B cell (primary cell): ENCODE results near the gene ADAMTSL1. TPM values are rescaled to one million over a fixed set of nuclear protein-coding genes. Genes with fewer than 3 reads are reported as not detected.

Source experiments
- ATAC-seq: fragments of 200-7000 bp; cut with Tn5 transposase; one replicate; pipeline ENCODE4 v1.10.0; 2021; ENCODE audit warnings: low read depth, mild to moderate bottlenecking, moderate number of reproducible peaks, moderate library complexity
- CTCF ChIA-PET: fragments of 350-600 bp; sonication (Branson Sonifier 250); formaldehyde crosslinking; loops from one replicate; lab custom pipeline; 2021; ENCODE audit warnings: antibody characterized with exemption, inconsistent platforms; lab: Charles Lee
- POLR2A ChIA-PET: fragments of 350-600 bp; sonication (Branson Sonifier 250); formaldehyde crosslinking; loops from one replicate; lab custom pipeline; 2021; ENCODE audit warnings: antibody characterized with exemption; lab: Charles Lee
- DNase-seq: peaks from one replicate; pipeline ENCODE4 v3.0.0; 2013
- H2AFZ ChIP-seq: 2 replicates; pipeline ENCODE4 v1.6.1; 2012; ENCODE audit warnings: mild to moderate bottlenecking, low read depth, low read length; ENCODE audit not compliant: insufficient read depth, poor library complexity, severe bottlenecking
- H3K27ac ChIP-seq, 2 donors: 1 replicate in 1 of 2; 2 replicates in 1 of 2; pipeline ENCODE4 v1.5.1; 2012 to 2013; ENCODE audit warnings: low read length in 2 of 2, mild to moderate bottlenecking in 2 of 2, moderate library complexity in 1 of 2
- H3K27me3 ChIP-seq, 4 experiments: fragments of 200-600 bp in 1 of 4; sonication (generic) in 1 of 4; replicated peaks in 1 of 4; 1 replicate in 2 of 4; 2 replicates in 2 of 4; pipeline versions ENCODE4 v1.6.1 to v1.7.0; 2013 to 2016; ENCODE audit warnings: low read length in 3 of 4, mild to moderate bottlenecking in 2 of 4, mixed read lengths in 1 of 4, moderate library complexity in 1 of 4; ENCODE audit not compliant: insufficient read depth in 4 of 4, control insufficient read depth in 3 of 4; ENCODE audit errors: control extremely low read depth in 1 of 4
- H3K36me3 ChIP-seq, 2 experiments: replicated peaks in 1 of 2; 1 replicate in 1 of 2; 2 replicates in 1 of 2; pipeline versions ENCODE4 v1.6.1 to v1.7.1; 2013; ENCODE audit warnings: low read length in 1 of 2; ENCODE audit not compliant: insufficient read depth in 2 of 2, control insufficient read depth in 1 of 2; ENCODE audit errors: control extremely low read depth in 1 of 2, extremely low read depth in 1 of 2
- H3K4me1 ChIP-seq, 2 donors: fragments of 200-600 bp in 1 of 2; sonication (generic) in 1 of 2; 1 replicate in 1 of 2; 2 replicates in 1 of 2; pipeline versions ENCODE4 v1.5.1 to v1.6.1; 2013 to 2017; ENCODE audit warnings: low read length in 2 of 2; ENCODE audit not compliant: control insufficient read depth in 2 of 2, insufficient read depth in 2 of 2
- H3K4me2 ChIP-seq: replicated peaks from 2 replicates; pipeline ENCODE3; 2012; ENCODE audit warnings: mild to moderate bottlenecking, low read depth, low read length; ENCODE audit not compliant: poor library complexity, severe bottlenecking
- H3K4me3 ChIP-seq, 5 experiments: fragments of 200-600 bp in 1 of 5; sonication (generic) in 1 of 5; 1 replicate in 3 of 5; 2 replicates in 2 of 5; pipeline versions ENCODE4 v1.5.1 to v1.7.0; 2011 to 2016; ENCODE audit warnings: low read length in 4 of 5, mild to moderate bottlenecking in 4 of 5, low read depth in 2 of 5, control low read depth in 1 of 5, moderate library complexity in 1 of 5; ENCODE audit not compliant: insufficient read depth in 1 of 5; ENCODE audit errors: control extremely low read depth in 1 of 5, extremely low read depth in 1 of 5
- H3K79me2 ChIP-seq: fragments of 200-600 bp; sonication (generic); one replicate; pipeline ENCODE4 v1.6.0; 2016; ENCODE audit warnings: low read length; ENCODE audit not compliant: control insufficient read depth, insufficient read depth
- H3K9ac ChIP-seq: fragments of 200-600 bp; sonication (generic); 2 replicates; pipeline ENCODE4 v1.6.1; 2017; ENCODE audit warnings: mild to moderate bottlenecking, low read length, moderate library complexity
- H3K9me3 ChIP-seq, 3 donors: one replicate each; pipeline versions ENCODE4 v1.6.1 to v1.7.1; 2013; ENCODE audit warnings: low read length in 2 of 3; ENCODE audit not compliant: control insufficient read depth in 2 of 3, insufficient read depth in 1 of 3; ENCODE audit errors: control extremely low read depth in 1 of 3
- H4K20me1 ChIP-seq: 2 replicates; pipeline ENCODE4 v1.6.0; 2012; ENCODE audit warnings: mild to moderate bottlenecking, low read length; ENCODE audit not compliant: insufficient read depth, control insufficient read depth, poor library complexity, severe bottlenecking
- H3K27ac Mint-ChIP-seq: one replicate; pipeline ENCODE4 v1.8.0; 2021; ENCODE audit warnings: mixed read lengths
- H3K27me3 Mint-ChIP-seq: one replicate; pipeline ENCODE4 v1.8.0; 2021; ENCODE audit warnings: mixed read lengths
- H3K4me1 Mint-ChIP-seq: one replicate; pipeline ENCODE4 v1.8.0; 2021; ENCODE audit warnings: mixed read lengths
- H3K4me3 Mint-ChIP-seq: one replicate; pipeline ENCODE4 v1.8.0; 2021; ENCODE audit warnings: mixed read lengths
- H3K9me3 Mint-ChIP-seq: one replicate; pipeline ENCODE4 v1.8.0; 2022; ENCODE audit warnings: mixed read lengths; ENCODE audit not compliant: insufficient read depth
- EZH2 ChIP-seq: IDR thresholded peaks from 2 replicates; pipeline ENCODE4 v1.6.1; 2012; ENCODE audit warnings: borderline replicate concordance, low read depth, mild to moderate bottlenecking, moderate library complexity, low read length; ENCODE audit not compliant: insufficient read depth, poor library complexity, severe bottlenecking
- WGBS: methylation state at CpG from one replicate; pipeline ENCODE4 v1.1.5; 2013; ENCODE audit warnings: missing lambda C conversion rate; ENCODE audit not compliant: insufficient coverage; 5-methylcytosine and 5-hydroxymethylcytosine counted together
- intact Hi-C: fragments of 100-400 bp; cut with micrococcal nuclease; formaldehyde crosslinking; loops from one replicate; pipeline ENCODE4 v1.10.0; 2022
- polyA plus RNA-seq: library from polyadenylated mRNA; depleted of rRNA; stranded (reverse); fragments of >200 nt; gene quantifications from 2 replicates; pipeline ENCODE4 v1.2.3, GENCODE V29; 2012
- total RNA-seq, 2 donors: library from RNA; stranded (reverse); fragments of 120-200 nt in 1 of 2; gene quantifications; 1 replicate in 1 of 2; 2 replicates in 1 of 2; pipeline versions ENCODE4 v1.2.3 to v1.2.4, GENCODE V29; 2013 to 2022
- TF ChIP-seq, protein P1 (sequence below): fragments of 200-600 bp; IDR thresholded peaks from one replicate; pipeline ENCODE4 v1.8.0; 2022; ENCODE audit warnings: antibody characterized with exemption, mild to moderate bottlenecking

Gene ADAMTSL1
- total and polyA plus RNA-seq, 2 donors (not counting 1 experiment from before 2014, with no cell fraction given): not detected

DNA sequence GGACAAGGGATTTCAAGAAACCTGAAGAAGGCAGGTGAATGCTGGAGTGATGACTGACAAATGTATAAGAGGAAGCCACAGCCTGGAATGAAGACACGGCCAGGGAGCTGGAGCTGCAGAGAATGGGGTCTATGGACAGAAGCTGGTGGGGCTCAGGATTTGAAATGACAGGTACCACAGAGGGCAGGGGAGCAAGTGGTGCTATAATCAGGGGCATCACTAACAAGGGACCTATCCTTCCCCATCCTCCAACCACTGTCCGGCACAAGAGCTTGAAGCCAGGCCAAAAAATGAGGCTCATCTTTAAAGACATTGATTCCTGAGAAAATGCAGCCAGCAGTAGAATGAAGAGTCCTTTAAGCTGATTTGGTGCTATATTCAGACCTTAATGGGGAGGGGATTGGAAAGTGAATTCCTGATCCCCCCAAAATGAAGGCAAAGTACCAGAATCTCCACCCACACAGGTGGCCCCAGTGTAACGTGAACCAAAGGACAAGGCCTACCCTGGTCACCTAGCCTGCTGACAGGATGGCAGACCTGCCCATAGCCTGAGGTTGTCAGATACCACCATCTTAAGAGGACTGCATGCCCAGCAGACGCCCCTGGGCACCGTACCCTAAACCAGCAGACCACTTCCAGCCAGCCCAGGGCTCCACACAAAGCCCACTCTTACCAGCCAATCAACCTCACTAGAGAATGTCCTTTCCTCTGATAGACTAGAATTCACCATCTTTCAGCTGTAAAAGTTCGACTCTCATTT is 449.9 kb downstream of the ADAMTSL1 start:
- Histone ChIP-seq H3K4me2 (no peak overlapping the region), H3K9me3 (peaks cover 0 to 11% (median 0%) of the 10 kb centered on the region in 3 donors), H3K79me2 (no peaks in the 10 kb centered on the region), H3K27ac (no peak overlapping the region), H2AFZ (no peak overlapping the region), H3K4me3 (no peak overlapping the region), H3K27me3 (no peaks in the 10 kb centered on the region), H3K36me3 (no peaks in the 10 kb centered on the region), H4K20me1 (no peaks in the 10 kb centered on the region), H3K9ac (no peak overlapping the region), H3K4me1 (no peaks in the 10 kb centered on the region)
- H3K27me3 Mint-ChIP-seq: no peaks in the 10 kb centered on the region
- 98% methylated on average over 5 of the region's 6 CpGs for WGBS
- no peak for TF ChIP-seq EZH2
- TF ChIP-seq, protein P1, sequence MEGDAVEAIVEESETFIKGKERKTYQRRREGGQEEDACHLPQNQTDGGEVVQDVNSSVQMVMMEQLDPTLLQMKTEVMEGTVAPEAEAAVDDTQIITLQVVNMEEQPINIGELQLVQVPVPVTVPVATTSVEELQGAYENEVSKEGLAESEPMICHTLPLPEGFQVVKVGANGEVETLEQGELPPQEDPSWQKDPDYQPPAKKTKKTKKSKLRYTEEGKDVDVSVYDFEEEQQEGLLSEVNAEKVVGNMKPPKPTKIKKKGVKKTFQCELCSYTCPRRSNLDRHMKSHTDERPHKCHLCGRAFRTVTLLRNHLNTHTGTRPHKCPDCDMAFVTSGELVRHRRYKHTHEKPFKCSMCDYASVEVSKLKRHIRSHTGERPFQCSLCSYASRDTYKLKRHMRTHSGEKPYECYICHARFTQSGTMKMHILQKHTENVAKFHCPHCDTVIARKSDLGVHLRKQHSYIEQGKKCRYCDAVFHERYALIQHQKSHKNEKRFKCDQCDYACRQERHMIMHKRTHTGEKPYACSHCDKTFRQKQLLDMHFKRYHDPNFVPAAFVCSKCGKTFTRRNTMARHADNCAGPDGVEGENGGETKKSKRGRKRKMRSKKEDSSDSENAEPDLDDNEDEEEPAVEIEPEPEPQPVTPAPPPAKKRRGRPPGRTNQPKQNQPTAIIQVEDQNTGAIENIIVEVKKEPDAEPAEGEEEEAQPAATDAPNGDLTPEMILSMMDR: no peak
- POLR2A ChIA-PET: no interaction called here
- no peak overlapping the region for H3K4me3 Mint-ChIP-seq
- no peaks in the 10 kb centered on the region for H3K4me1 Mint-ChIP-seq
- DNase-seq (no peak), ATAC-seq (no peak)
- H3K27ac Mint-ChIP-seq: no peak overlapping the region
- H3K9me3 Mint-ChIP-seq: no peaks in the 10 kb centered on the region
- CTCF ChIA-PET: no interaction called here
- intact Hi-C loops: no loop called here

- H3K36me3 ChIP-seq: no peaks in the 10 kb centered on the region
- no peak overlapping the region for H3K27ac Mint-ChIP-seq
- H4K20me1 ChIP-seq: no peaks in the 10 kb centered on the region
- H2AFZ ChIP-seq: no peak overlapping the region
- H3K27me3 Mint-ChIP-seq: no peaks in the 10 kb centered on the region
- no peak overlapping the region for H3K4me2 ChIP-seq
- no peaks in the 10 kb centered on the region for H3K79me2 ChIP-seq
- no peak overlapping the region for H3K4me3 Mint-ChIP-seq
- peaks cover 0 to 11% (median 0%) of the 10 kb centered on the region in 3 donors for H3K9me3 ChIP-seq
- ATAC-seq (no peak), DNase-seq (no peak)
- H3K4me3 ChIP-seq: no peak overlapping the region
- no peak overlapping the region for H3K27ac ChIP-seq
- no peaks in the 10 kb centered on the region for H3K4me1 ChIP-seq
- ChIA-PET CTCF (no interaction called here), POLR2A (no interaction called here)
- no peak overlapping the region for H3K9ac ChIP-seq
- intact Hi-C loops: no loop called here
- no peaks in the 10 kb centered on the region for H3K27me3 ChIP-seq
- TF ChIP-seq, protein P1: no peak
- TF ChIP-seq EZH2: no peak
- H3K4me1 Mint-ChIP-seq: no peaks in the 10 kb centered on the region
- no peaks in the 10 kb centered on the region for H3K9me3 Mint-ChIP-seq
Observed at GRCh38 chr9:18925880-18926279, 451.9 kb downstream of the ADAMTSL1 start.
